HCT116 (cell line): ENCODE measurements around the gene CAMKK1. TPM values are rescaled to one million over a fixed set of nuclear protein-coding genes. Genes with fewer than 3 reads are reported as not detected.

Experiments used
- ATAC-seq: fragments of 200-7000 bp; cut with Tn5 transposase; 2 replicates; pipeline ENCODE4 v1.9.1; 2020; ENCODE audit warnings: mild to moderate bottlenecking, moderate library complexity
- BruUV-seq: library from RNA; stranded (reverse); fragments of 400-500 nt; replicated peaks from 2 replicates; lab custom pipeline; 2021; lab: Mats Ljungman, UMichigan
- CTCF ChIA-PET: fragments of 300-600 bp; sonication (Branson Sonifier 250); formaldehyde crosslinking; loops from one replicate; lab custom pipeline; 2021; ENCODE audit warnings: antibody characterized with exemption; lab: Charles Lee
- POLR2A ChIA-PET: fragments of 300-600, 350-600 bp; sonication (Branson Sonifier 250); formaldehyde crosslinking; loops from one replicate; lab custom pipeline; 2021; ENCODE audit warnings: antibody characterized with exemption; lab: Charles Lee
- RAD21 ChIA-PET, 2 experiments: fragments of 300-600 bp; sonication (Branson Sonifier 250); formaldehyde crosslinking; loops; one replicate each; lab custom pipeline; 2023; ENCODE audit warnings: low total read pairs in 2 of 2; ENCODE audit not compliant: uncharacterized antibody in 2 of 2, unreplicated experiment in 2 of 2, low non-redundant PET in 1 of 2; lab: Charles Lee
- DNase-seq: peaks from one replicate; pipeline ENCODE4 v3.0.0-alpha.2; 2010; ENCODE audit warnings: low read depth, low spot score
- H2AFZ ChIP-seq: fragments of 200-600 bp; shearing (Covaris generic), sonication (generic); 2 replicates; pipeline ENCODE4 v1.6.1; 2017; ENCODE audit warnings: low read depth, mixed run types, mixed read lengths, antibody characterized with exemption, low read length; ENCODE audit not compliant: poor library complexity, severe bottlenecking
- H3K27ac ChIP-seq: 2 replicates; pipeline ENCODE4 v1.5.1; 2012; ENCODE audit warnings: low read depth, low read length
- H3K27me3 ChIP-seq: fragments of 200-600 bp; sonication (generic); 2 replicates; pipeline ENCODE4 v1.6.1; 2016; ENCODE audit warnings: mixed run types, low read length, mixed read lengths; ENCODE audit not compliant: insufficient read depth
- H3K36me3 ChIP-seq, 2 experiments: fragments of 200-500 bp in 1 of 2; fragments of 200-600 bp in 1 of 2; sonication (Bioruptor generic) in 1 of 2; sonication (generic) in 1 of 2; 2 replicates each; pipeline versions ENCODE4 v1.5.1 to v1.6.1; 2014 to 2016; ENCODE audit warnings: low read length in 2 of 2, inconsistent platforms in 1 of 2, mixed read lengths in 1 of 2, mixed run types in 1 of 2; ENCODE audit not compliant: insufficient read depth in 2 of 2, control insufficient read depth in 1 of 2
- H3K4me1 ChIP-seq, 2 experiments: fragments of 200-600 bp in 1 of 2; sonication (generic) in 1 of 2; 2 replicates each; pipeline versions ENCODE4 v1.5.1 to v1.6.1; 2012 to 2017; ENCODE audit warnings: low read length in 2 of 2, inconsistent platforms in 1 of 2, mild to moderate bottlenecking in 1 of 2, mixed read lengths in 1 of 2, mixed run types in 1 of 2, moderate library complexity in 1 of 2; ENCODE audit not compliant: insufficient read depth in 2 of 2, control insufficient read depth in 1 of 2
- H3K4me2 ChIP-seq: fragments of 200-600 bp; sonication (generic); 2 replicates; pipeline ENCODE4 v1.6.1; 2017; ENCODE audit warnings: mixed run types, low read length, mixed read lengths
- H3K4me3 ChIP-seq, 2 experiments: fragments of 200-600 bp in 1 of 2; sonication (generic) in 1 of 2; replicated peaks in 1 of 2; 2 replicates each; pipeline ENCODE4 v1.5.1; 2011 to 2016; ENCODE audit warnings: low read length in 2 of 2, control low read depth in 1 of 2, low read depth in 1 of 2, mild to moderate bottlenecking in 1 of 2, mixed read lengths in 1 of 2, mixed run types in 1 of 2
- H3K79me2 ChIP-seq: fragments of 200-600 bp; sonication (generic); 2 replicates; pipeline ENCODE4 v1.6.1; 2017; ENCODE audit warnings: mild to moderate bottlenecking, mixed run types, low read length, moderate library complexity, mixed read lengths; ENCODE audit not compliant: insufficient read depth
- H3K9ac ChIP-seq: fragments of 200-600 bp; sonication (generic); 2 replicates; pipeline ENCODE4 v1.6.1; 2016; ENCODE audit warnings: low read length, mixed read lengths
- H3K9me2 ChIP-seq: fragments of 200-600 bp; sonication (generic), shearing (Covaris generic); 2 replicates; pipeline ENCODE4 v1.6.1; 2017; ENCODE audit warnings: mixed run types, mild to moderate bottlenecking, moderate library complexity; ENCODE audit not compliant: insufficient read depth
- H3K9me3 ChIP-seq, 2 experiments: fragments of 200-500 bp in 1 of 2; fragments of 200-600 bp in 1 of 2; sonication (Bioruptor generic) in 1 of 2; sonication (generic) in 1 of 2; 2 replicates each; pipeline ENCODE4 v1.6.1; 2014 to 2017; ENCODE audit warnings: low read length in 2 of 2, mixed read lengths in 2 of 2, inconsistent platforms in 1 of 2, low read depth in 1 of 2, mild to moderate bottlenecking in 1 of 2, mixed run types in 1 of 2, moderate library complexity in 1 of 2; ENCODE audit not compliant: control insufficient read depth in 1 of 2, insufficient read depth in 1 of 2
- H4K20me1 ChIP-seq: fragments of 200-600 bp; sonication (generic), shearing (Covaris generic); 2 replicates; pipeline ENCODE4 v1.6.1; 2017; ENCODE audit warnings: mixed run types, mild to moderate bottlenecking, moderate library complexity; ENCODE audit not compliant: insufficient read depth
- SP1 ChIP-seq: IDR thresholded peaks from 2 replicates; pipeline ENCODE4 v1.6.1; 2012; ENCODE audit warnings: low read depth
- intact Hi-C: fragments of 100-400 bp; cut with micrococcal nuclease; formaldehyde crosslinking; loops from 2 replicates; pipeline ENCODE4 v1.10.0; 2022
- total RNA-seq: library from RNA; stranded (reverse); gene quantifications from one replicate; pipeline ENCODE4 v1.2.1, GENCODE V29; 2021; ENCODE audit not compliant: unreplicated experiment
- TF ChIP-seq, protein P1 (sequence below): IDR thresholded peaks from 2 replicates; pipeline ENCODE4 v1.6.1; 2012
- TF ChIP-seq, protein P2 (sequence below), 3 experiments: fragments of 200-600 bp in 1 of 3; sonication (generic) in 1 of 3; IDR thresholded peaks in 2 of 3; conservative IDR thresholded peaks in 1 of 3; 2 replicates each; pipeline ENCODE4 v1.5.1; 2012 to 2017; ENCODE audit warnings: low read depth in 2 of 3, low read length in 2 of 3, antibody characterized with exemption in 1 of 3, borderline replicate concordance in 1 of 3, control low read depth in 1 of 3, mild to moderate bottlenecking in 1 of 3, mixed read lengths in 1 of 3, mixed run types in 1 of 3, moderate library complexity in 1 of 3; ENCODE audit not compliant: insufficient read depth in 1 of 3
- TF ChIP-seq, protein P3 (sequence below): IDR thresholded peaks from 2 replicates; pipeline ENCODE4 v1.6.1; 2012; ENCODE audit warnings: low read depth

The CAMKK1 gene
- total RNA-seq, 1 experiment from 2014 or later = 10.6 TPM

DNA sequence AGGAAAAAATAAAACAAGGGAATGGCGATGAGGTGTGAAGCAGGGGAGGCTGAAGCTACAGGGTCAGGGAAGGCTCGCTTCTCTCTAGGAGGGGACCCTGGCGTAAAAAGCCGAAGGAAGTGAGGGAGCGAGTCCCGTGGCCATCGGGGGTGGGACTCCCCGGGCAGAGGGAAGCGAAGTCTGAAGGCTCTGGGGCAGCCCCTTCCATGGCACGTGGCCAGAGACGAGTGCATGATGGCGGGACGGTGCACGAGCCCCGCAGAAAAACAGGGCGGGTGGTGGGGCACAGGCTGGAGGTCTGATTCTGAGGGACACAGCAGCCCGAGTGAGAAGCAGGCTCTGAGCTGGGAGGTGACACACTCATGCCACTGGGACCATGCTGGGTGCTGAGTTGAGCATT, 25.7 kb downstream of the CAMKK1 start:
- Histone ChIP-seq H3K4me2 (no peak overlapping the region), H3K9me2 (no peaks in the 10 kb centered on the region), H3K4me3 (no peak overlapping the region), H2AFZ (no peak overlapping the region), H3K9me3 (no peaks in the 10 kb centered on the region), H3K9ac (no peak overlapping the region), H3K4me1 (no peaks in the 10 kb centered on the region), H3K36me3 (no peaks in the 10 kb centered on the region), H3K79me2 (no peaks in the 10 kb centered on the region), H4K20me1 (no peaks in the 10 kb centered on the region), H3K27ac (no peak overlapping the region), H3K27me3 (no peaks in the 10 kb centered on the region)
- ChIA-PET RAD21 (no interaction called here), POLR2A (no interaction called here), CTCF (no interaction called here)
- no peak for ATAC-seq
- no peak for TF ChIP-seq SP1
- TF ChIP-seq, protein P1, sequence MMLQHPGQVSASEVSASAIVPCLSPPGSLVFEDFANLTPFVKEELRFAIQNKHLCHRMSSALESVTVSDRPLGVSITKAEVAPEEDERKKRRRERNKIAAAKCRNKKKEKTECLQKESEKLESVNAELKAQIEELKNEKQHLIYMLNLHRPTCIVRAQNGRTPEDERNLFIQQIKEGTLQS = no peak
- TF ChIP-seq, protein P2, sequence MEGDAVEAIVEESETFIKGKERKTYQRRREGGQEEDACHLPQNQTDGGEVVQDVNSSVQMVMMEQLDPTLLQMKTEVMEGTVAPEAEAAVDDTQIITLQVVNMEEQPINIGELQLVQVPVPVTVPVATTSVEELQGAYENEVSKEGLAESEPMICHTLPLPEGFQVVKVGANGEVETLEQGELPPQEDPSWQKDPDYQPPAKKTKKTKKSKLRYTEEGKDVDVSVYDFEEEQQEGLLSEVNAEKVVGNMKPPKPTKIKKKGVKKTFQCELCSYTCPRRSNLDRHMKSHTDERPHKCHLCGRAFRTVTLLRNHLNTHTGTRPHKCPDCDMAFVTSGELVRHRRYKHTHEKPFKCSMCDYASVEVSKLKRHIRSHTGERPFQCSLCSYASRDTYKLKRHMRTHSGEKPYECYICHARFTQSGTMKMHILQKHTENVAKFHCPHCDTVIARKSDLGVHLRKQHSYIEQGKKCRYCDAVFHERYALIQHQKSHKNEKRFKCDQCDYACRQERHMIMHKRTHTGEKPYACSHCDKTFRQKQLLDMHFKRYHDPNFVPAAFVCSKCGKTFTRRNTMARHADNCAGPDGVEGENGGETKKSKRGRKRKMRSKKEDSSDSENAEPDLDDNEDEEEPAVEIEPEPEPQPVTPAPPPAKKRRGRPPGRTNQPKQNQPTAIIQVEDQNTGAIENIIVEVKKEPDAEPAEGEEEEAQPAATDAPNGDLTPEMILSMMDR (IDR thresholded peaks at IDR 0.05 in 2 of 3, conservative IDR thresholded peaks at IDR 0.05 in 1 of 3; ENCODE audit: borderline replicate concordance in 1 of 3, insufficient read depth in 1 of 3, low read depth in 2 of 3, low read length in 2 of 3) = no peak
- TF ChIP-seq, protein P3, sequence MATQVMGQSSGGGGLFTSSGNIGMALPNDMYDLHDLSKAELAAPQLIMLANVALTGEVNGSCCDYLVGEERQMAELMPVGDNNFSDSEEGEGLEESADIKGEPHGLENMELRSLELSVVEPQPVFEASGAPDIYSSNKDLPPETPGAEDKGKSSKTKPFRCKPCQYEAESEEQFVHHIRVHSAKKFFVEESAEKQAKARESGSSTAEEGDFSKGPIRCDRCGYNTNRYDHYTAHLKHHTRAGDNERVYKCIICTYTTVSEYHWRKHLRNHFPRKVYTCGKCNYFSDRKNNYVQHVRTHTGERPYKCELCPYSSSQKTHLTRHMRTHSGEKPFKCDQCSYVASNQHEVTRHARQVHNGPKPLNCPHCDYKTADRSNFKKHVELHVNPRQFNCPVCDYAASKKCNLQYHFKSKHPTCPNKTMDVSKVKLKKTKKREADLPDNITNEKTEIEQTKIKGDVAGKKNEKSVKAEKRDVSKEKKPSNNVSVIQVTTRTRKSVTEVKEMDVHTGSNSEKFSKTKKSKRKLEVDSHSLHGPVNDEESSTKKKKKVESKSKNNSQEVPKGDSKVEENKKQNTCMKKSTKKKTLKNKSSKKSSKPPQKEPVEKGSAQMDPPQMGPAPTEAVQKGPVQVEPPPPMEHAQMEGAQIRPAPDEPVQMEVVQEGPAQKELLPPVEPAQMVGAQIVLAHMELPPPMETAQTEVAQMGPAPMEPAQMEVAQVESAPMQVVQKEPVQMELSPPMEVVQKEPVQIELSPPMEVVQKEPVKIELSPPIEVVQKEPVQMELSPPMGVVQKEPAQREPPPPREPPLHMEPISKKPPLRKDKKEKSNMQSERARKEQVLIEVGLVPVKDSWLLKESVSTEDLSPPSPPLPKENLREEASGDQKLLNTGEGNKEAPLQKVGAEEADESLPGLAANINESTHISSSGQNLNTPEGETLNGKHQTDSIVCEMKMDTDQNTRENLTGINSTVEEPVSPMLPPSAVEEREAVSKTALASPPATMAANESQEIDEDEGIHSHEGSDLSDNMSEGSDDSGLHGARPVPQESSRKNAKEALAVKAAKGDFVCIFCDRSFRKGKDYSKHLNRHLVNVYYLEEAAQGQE = no peak
- BruUV-seq = no TSS peak
- intact Hi-C loops = no loop called here
- no peak for DNase-seq
